Ishikawa (cell line): ENCODE data around the gene FOXO6.

ENCODE experiments used
- CEBPB ChIP-seq: IDR thresholded peaks from 2 replicates; pipeline ENCODE4 v1.6.1; 2012
- CREB1 ChIP-seq: IDR thresholded peaks from 2 replicates; pipeline ENCODE4 v1.6.1; 2012; ENCODE audit warnings: low read depth
- EGR1 ChIP-seq: IDR thresholded peaks from 2 replicates; pipeline ENCODE4 v1.6.1; 2012
- EP300 ChIP-seq: IDR thresholded peaks from 2 replicates; pipeline ENCODE4 v1.6.1; 2012; ENCODE audit warnings: borderline replicate concordance
- FOXM1 ChIP-seq: IDR thresholded peaks from 2 replicates; pipeline ENCODE4 v1.6.1; 2012; ENCODE audit warnings: low read depth, borderline replicate concordance
- NFIC ChIP-seq: IDR thresholded peaks from 2 replicates; pipeline ENCODE4 v1.6.1; 2012
- RAD21 ChIP-seq: IDR thresholded peaks from 2 replicates; pipeline ENCODE4 v1.6.1; 2012; ENCODE audit warnings: low read depth
- TAF1 ChIP-seq: IDR thresholded peaks from 2 replicates; pipeline ENCODE4 v1.6.1; 2012; ENCODE audit warnings: low read depth, mild to moderate bottlenecking
- TCF12 ChIP-seq: IDR thresholded peaks from 2 replicates; pipeline ENCODE4 v1.6.1; 2012; ENCODE audit warnings: low read depth
- TEAD4 ChIP-seq: IDR thresholded peaks from 2 replicates; pipeline ENCODE4 v1.6.1; 2012
- YY1 ChIP-seq: IDR thresholded peaks from 2 replicates; pipeline ENCODE4 v1.6.1; 2012; ENCODE audit warnings: low read depth
- ZBTB7A ChIP-seq: IDR thresholded peaks from 2 replicates; pipeline ENCODE4 v1.6.1; 2012; ENCODE audit warnings: low read depth
- TF ChIP-seq, protein P1 (sequence below): IDR thresholded peaks from 2 replicates; pipeline ENCODE4 v1.6.1; 2012
- TF ChIP-seq, protein P2 (sequence below): IDR thresholded peaks from 2 replicates; pipeline ENCODE4 v1.6.1; 2012
- TF ChIP-seq, protein P3 (sequence below): IDR thresholded peaks from 2 replicates; pipeline ENCODE4 v1.6.1; 2012; ENCODE audit warnings: low read depth, mild to moderate bottlenecking

FOXO6 gene

DNA sequence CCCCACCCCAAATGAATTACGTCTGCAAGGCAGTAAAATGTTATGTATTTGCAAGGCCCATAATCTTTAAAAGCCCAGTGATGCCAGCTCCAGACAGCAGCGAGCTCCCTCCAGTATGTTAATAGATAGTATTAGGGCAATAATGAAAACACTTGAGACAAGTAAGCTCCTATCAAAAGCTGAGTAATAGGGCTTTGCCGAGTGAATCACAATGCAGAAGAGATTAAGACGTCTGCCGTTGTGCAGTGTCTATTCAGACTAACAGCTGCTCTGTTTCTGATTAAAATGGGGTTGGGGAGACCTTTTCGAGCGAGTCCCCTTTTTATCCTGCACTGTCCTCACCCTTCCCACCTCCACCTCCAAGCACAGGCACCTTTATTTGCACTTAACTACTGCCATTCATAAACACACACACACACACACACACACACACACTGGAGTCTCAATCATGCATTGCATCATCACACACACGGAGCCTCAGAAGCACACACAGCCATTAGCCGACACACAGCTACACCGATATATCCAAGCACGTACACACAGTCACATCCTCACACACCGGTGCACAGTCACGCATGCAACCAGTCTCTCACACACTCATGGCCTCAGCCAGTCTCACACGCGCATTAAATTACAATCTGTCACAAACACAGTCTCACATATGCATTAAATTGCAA, 46.0 kb upstream of the FOXO6 start:
- TF ChIP-seq TCF12 (no peak), YY1 (no peak), EGR1 (no peak), TAF1 (no peak), CREB1 (no peak), CEBPB (no peak), RAD21 (no peak), EP300 (no peak), ZBTB7A (no peak), TEAD4 (no peak), NFIC (no peak), FOXM1 (no peak)
- TF ChIP-seq, protein P1, sequence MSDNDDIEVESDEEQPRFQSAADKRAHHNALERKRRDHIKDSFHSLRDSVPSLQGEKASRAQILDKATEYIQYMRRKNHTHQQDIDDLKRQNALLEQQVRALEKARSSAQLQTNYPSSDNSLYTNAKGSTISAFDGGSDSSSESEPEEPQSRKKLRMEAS: no peak
- TF ChIP-seq, protein P2, sequence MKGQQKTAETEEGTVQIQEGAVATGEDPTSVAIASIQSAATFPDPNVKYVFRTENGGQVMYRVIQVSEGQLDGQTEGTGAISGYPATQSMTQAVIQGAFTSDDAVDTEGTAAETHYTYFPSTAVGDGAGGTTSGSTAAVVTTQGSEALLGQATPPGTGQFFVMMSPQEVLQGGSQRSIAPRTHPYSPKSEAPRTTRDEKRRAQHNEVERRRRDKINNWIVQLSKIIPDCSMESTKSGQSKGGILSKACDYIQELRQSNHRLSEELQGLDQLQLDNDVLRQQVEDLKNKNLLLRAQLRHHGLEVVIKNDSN: no peak
- TF ChIP-seq, protein P3, sequence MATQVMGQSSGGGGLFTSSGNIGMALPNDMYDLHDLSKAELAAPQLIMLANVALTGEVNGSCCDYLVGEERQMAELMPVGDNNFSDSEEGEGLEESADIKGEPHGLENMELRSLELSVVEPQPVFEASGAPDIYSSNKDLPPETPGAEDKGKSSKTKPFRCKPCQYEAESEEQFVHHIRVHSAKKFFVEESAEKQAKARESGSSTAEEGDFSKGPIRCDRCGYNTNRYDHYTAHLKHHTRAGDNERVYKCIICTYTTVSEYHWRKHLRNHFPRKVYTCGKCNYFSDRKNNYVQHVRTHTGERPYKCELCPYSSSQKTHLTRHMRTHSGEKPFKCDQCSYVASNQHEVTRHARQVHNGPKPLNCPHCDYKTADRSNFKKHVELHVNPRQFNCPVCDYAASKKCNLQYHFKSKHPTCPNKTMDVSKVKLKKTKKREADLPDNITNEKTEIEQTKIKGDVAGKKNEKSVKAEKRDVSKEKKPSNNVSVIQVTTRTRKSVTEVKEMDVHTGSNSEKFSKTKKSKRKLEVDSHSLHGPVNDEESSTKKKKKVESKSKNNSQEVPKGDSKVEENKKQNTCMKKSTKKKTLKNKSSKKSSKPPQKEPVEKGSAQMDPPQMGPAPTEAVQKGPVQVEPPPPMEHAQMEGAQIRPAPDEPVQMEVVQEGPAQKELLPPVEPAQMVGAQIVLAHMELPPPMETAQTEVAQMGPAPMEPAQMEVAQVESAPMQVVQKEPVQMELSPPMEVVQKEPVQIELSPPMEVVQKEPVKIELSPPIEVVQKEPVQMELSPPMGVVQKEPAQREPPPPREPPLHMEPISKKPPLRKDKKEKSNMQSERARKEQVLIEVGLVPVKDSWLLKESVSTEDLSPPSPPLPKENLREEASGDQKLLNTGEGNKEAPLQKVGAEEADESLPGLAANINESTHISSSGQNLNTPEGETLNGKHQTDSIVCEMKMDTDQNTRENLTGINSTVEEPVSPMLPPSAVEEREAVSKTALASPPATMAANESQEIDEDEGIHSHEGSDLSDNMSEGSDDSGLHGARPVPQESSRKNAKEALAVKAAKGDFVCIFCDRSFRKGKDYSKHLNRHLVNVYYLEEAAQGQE: no peak

DNA sequence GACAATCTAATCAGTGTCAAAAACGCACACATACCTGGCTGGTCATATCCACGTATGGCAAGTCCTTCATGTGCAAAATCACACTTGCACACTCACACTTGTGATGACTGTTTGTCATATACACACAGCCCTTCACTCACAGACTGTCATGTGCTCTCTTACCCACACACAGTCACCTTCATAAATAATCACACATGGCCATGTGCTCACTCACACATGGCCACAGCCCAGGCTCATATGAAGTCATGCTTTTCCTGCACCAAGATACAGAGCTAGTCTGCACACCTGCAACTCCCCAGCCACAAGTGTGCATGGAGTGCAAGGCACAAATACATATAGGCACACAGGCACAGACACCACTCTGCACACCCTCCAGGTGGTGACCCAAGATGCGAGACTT, 45.4 kb upstream of the FOXO6 start:
- TF ChIP-seq NFIC (no peak), ZBTB7A (no peak), FOXM1 (no peak)
- TF ChIP-seq, protein P1: no peak

DNA sequence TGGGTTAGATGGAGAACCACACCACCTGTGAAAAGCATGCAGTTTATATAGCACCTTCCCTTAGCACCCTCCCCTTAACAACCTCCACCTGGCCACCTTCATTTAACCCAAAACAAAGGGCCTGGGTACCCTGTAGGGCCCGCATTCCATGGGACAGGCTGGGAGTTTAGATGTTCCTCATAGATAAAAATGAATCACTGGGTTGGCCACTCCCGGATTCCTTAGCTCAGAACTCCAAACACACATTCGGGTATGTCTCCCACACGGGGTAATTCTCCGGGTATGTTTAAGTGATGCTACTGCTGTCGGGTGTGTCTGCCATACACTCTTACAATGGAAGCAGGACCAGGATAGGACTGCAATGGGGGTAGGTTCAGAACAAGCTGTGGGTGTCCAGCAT, 43.9 kb upstream of the FOXO6 start:
- TF ChIP-seq TCF12: no peak
- no peak for TF ChIP-seq TAF1
- TF ChIP-seq, protein P3: no peak
- no peak for TF ChIP-seq EGR1
- no peak for TF ChIP-seq EP300
- no peak for TF ChIP-seq RAD21
- no peak for TF ChIP-seq NFIC
- no peak for TF ChIP-seq ZBTB7A
- no peak for TF ChIP-seq FOXM1
- TF ChIP-seq YY1: no peak
- no peak for TF ChIP-seq CEBPB
- TF ChIP-seq, protein P2: no peak
- TF ChIP-seq, protein P1: no peak
- no peak for TF ChIP-seq CREB1

DNA sequence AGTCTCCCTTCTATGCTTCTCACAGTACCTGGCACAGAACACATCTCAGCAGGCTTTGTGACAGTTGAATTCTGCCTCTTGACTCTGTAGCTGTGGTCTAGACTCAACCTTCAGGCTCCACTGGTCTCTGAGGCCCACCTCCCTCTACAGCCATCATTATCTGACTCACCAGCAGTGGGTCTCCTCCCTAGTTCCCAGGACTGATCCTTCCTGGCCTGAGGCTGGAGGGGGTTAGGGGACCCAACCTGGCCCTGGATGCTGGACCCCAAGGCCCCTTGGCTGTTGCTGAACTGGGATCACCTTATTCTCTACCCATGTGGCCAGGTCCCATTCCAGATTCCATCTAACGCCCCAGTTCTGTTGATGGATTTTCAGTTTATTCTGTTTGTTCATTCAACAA, 43.1 kb upstream of the FOXO6 start:
- no peak for TF ChIP-seq YY1

DNA sequence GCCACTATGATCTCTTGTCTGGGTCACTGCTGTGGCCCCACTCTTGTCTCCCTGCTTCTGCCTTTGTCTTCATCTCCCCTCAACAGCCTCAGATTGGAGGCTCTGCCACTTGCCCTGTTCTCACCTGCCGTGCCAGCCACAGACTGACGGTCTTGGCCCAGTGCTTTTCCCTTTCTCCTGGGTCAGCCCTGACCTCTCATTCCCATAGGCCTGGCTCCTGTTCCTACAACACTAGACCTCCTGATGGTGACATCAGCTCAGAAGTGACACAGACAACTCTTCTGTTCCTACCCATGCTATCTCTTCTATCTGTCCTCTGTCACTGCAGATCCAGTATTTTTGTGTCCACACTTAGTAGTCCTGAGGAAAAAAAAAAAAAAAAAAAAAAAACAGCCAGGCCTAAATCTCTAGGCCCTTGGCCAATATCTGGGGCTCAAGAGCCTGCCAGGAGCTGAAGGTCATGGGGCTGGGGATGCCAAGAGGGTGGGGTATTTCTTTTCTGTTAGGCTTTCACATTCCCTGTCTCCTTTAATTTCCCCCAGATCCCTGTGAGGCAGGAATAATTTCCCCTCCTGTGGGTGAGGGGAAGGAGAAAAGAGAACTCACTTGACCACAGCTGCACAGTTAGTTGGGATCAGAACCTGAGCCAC, 42.0 kb upstream of the FOXO6 start:
- TF ChIP-seq YY1: no peak
- TF ChIP-seq NFIC: no peak
- TF ChIP-seq EP300: no peak
- TF ChIP-seq, protein P1: no peak
